ENCODE measurements around the gene PALD1. TPM values are rescaled to one million over a fixed set of nuclear protein-coding genes. Genes with fewer than 3 reads are reported as not detected.

The PALD1 gene
- total and polyA plus RNA-seq, 9 of the 15 experiments (the other 6 are each of a cell fraction or from before 2014, with no cell fraction given) = 0.03 to 0.29 (median 0.09) TPM; not detected in 2

GRCh38 chr10:70558871-70559810 lies 80.6 kb downstream of the PALD1 start (continued):
- TF ChIP-seq HBP1 (CRISPR knock-in tag; IDR thresholded peaks at IDR 0.05) (peak; percentile 81), KDM1A (IDR thresholded peaks at IDR 0.05) (peak; percentile 100), ZNF668 (CRISPR knock-in tag; IDR thresholded peaks at IDR 0.05) (no peak), EP400 (IDR thresholded peaks at IDR 0.05) (no peak; the same call in 1 of the 2 replicates), POU5F1 (IDR thresholded peaks at IDR 0.05; ENCODE audit: borderline replicate concordance, low read depth, low read length, partially characterized antibody) (no peak), HIVEP1 (CRISPR knock-in tag; IDR thresholded peaks at IDR 0.05) (no peak), ZNF518B (CRISPR knock-in tag; IDR thresholded peaks at IDR 0.05) (no peak), PCBP2 (IDR thresholded peaks at IDR 0.05; ENCODE audit: low read depth, low read length, poor library complexity, severe bottlenecking) (no peak), ZBED1 (IDR thresholded peaks at IDR 0.05) (peak; percentile 84; the same call in 1 of the 2 replicates), DACH1 (IDR thresholded peaks at IDR 0.05; ENCODE audit: partially characterized antibody) (peak; percentile 23), RBFOX2 (IDR thresholded peaks at IDR 0.05; ENCODE audit: low read depth, low read length) (no peak; the same call in 1 of the 2 replicates), TGIF2 (CRISPR knock-in tag; IDR thresholded peaks at IDR 0.05) (no peak), GTF3C2 (IDR thresholded peaks at IDR 0.05; ENCODE audit: borderline replicate concordance, extremely low read depth, insufficient read length) (no peak), EGR1 (conservative IDR thresholded peaks at IDR 0.05) (peak; percentile 97), ZNF41 (CRISPR knock-in tag; conservative IDR thresholded peaks at IDR 0.05) (no peak), ZFPM2 (CRISPR knock-in tag; IDR thresholded peaks at IDR 0.05) (no peak), ZNF347 (CRISPR knock-in tag; IDR thresholded peaks at IDR 0.05; ENCODE audit: low read depth) (no peak), ZNF324 (CRISPR knock-in tag; IDR thresholded peaks at IDR 0.05) (no peak; the same call in 1 of the 2 replicates), ZNF121 (CRISPR knock-in tag; conservative IDR thresholded peaks at IDR 0.05) (no peak), SIN3B (IDR thresholded peaks at IDR 0.05; ENCODE audit: low read depth) (no peak; the same call in 1 of the 2 replicates)
